HG03139 (cell line): ENCODE measurements around the gene RNF113B.

Source experiments
- ATAC-seq: cut with Tn5 transposase; IDR thresholded peaks from one replicate; pipeline ENCODE4 v1.9.1; 2021; ENCODE audit not compliant: unreplicated experiment

RNF113B gene

DNA sequence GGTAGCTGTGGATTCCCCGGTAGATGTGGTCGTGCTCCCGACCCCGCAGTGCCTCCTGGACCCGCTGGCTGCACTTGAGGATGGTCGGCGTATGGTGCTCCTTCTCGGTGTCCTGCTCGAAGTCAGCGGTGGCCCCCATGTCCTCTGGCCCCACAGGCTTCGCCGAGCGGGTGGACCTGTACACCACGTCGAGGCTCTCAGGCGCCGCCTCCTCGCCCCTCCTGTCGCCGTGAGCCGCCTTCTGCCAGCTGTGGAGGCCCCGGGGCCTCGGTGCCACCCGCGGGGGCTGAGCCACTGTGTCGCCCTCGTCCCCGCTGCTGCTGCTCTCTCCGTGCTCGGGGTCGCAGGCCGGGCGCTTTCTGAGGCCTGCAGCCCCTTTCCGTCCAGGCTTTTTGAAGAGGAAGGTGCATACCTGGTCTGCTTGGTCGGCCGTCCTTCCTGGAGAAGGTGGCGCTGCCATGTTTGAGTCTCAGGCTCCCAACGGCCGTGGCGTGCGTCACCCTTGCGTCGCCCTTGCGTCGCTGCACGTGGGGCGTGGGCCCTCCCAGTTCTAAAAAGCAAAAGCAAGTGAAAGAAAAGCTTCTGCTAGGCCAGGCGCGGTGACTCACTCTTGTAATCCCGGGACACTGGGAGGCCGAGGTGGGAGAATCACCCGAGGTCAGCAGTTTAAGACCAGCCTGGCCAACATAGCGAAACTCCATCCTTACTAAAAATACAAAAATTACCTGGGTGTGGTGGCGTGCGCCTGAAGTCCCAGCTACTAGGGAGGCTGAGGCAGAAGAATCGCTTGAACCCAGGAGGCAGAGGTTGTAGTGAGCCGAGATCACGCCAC, at the start of gene RNF113B:
TSS of gene RNF113B (minus strand) at position 493 of the 832 bp plus-strand sequence. CDS start at position 460, 33 bp downstream.
- no peak for ATAC-seq

DNA sequence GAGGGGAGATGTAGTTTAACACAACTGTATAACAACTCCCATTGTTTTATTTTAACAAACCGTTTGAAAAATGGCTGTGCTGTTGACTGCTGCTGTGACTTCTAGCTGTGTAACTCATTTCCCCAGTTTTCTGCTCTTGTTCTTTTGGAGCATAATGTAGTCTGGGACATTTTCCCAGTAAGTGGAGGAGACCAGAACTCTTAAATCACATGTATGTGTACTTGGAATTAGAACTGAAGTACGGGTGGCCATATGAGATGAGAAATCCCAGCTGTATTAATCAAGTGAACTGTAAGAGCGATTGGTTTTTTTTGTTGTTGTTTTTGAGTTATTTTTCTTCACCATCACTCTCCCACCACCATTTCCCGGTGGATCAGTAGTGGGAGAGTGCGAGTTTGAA, 49.4 kb upstream of the RNF113B start:
- ATAC-seq: no peak

DNA sequence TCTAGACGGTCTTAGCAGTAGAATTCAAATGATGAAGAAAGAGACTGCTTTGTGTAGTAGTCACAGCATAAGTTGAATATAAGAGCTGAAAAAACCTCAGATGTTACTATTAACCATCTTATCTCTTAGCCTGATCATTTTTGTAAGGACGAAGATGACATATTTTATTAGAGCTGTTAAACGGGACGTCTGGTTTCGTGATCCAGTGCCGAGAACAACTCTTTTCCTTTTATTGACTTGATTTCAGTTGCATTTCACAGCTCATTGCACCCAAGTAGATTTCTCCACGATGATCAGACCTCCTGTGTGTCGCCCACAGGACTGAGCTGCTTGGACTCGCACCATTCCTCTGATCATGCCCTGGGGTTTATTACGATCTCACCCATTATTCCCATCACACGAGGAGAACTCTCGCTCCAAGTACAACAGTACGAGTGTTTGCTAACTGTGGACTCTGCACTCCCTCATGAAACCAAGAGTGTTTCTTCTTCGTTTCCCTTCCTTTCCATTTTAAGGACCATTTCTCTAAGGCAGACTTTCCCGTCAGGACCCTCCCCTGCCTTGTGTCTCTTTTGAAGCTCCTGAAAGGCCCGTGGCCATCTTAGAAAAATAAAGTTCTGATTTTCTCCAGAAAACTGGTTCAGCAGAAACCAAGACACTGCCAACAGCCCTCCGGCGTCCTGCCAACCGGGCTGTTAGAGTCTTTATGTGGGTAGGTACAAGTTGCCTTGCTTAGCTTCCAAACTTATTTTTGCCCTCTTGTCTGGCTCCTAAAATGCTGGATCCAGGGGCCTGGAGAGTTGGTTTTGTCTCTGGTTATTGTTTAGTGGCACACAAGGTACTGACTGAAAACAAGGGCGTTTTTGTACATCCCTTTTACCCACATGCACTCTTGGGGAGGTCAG, 48.2 kb upstream of the RNF113B start:
- ATAC-seq: no peak

- no peak for ATAC-seq
Measured at GRCh38 chr13:98224557-98224956, 47.5 kb upstream of the RNF113B start.

DNA sequence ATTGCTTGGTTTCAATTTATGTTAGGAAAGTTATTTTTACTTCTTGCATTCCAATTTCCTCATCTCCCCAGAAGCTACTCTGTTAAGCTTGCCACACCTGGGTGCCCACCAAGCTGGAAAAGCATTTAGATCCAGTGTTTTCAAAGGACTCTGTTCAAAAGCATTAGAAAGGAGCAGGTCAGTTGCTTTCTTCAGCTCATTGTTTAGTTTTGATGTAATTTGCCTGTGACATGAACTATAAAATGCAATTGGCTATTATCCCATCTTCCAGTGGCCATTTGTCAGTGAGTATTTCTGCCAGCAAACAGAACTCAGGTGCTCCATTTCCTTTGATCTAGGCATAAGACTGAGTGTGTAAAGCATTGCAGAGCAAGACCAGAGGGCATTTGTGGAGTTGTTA, 46.7 kb upstream of the RNF113B start:
- no peak for ATAC-seq

DNA sequence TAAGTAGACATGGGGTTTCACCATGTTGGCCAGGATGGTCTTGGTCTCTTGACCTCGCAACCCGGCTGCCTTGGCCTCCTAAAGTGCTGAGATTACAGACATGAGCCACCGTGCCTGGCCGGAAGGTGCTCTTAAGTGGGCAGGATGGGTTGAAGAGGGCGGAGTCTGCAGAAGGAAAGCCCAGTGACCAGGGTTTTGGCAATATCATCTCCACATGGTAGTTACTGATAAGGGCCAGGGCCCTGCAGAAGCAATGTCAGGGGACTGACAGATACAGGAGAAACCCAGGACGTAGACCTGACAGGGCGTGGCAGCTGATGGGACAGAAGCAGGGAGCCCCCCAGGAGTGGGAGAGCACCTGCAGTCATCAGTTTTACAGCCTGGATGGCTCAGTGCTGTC, 45.7 kb upstream of the RNF113B start:
- ATAC-seq: no peak

DNA sequence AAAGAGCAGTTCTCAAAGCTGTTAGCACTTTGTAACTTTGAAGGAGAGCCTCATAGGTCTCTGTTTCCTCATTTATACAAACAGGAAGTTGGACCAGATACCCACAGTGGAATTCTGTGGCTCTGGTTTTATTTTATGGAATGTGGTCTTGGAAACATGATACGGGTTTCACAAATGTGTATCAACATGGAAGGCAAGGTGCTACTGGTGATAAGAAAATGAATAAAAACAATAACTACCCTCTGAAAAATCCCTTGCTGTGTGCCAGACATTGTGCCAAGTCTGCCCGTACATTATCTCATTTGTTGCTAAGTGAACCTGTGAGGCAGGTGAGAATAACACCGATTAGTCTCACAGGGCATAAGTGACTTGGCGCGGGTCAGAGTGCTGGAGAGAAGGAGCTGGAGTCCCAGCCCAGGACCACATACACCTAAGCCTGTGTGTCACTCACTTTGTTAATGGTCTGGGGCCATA, 45.0 kb upstream of the RNF113B start:
- ATAC-seq: no peak

GRCh38 chr13:98221234-98221633, 44.2 kb upstream of the RNF113B start:
- no peak for ATAC-seq

- ATAC-seq: no peak
Measured at GRCh38 chr13:98220271-98220791, 43.3 kb upstream of the RNF113B start.

DNA sequence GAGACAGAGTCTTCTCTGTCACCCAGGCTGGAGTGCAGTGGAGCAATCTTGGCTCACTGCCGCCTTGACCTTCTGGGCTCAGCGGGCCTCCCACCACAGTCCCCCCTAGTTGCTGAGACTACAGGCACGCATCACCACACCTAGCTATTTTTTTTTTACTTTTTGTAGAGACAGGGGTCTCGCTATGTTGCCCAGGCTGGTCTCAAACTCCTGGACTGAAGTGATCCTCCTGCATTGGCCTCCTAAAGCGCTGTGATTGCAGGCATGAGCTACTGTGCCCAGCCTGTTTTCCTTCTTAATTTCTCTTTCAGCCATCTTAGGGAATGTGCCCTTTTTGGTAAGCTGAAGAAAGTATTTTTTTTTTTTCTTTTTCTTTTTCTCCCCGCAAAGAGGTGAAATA, 42.6 kb upstream of the RNF113B start:
- ATAC-seq: no peak

GRCh38 chr13:98217597-98217996, 40.5 kb upstream of the RNF113B start:
- ATAC-seq: no peak

DNA sequence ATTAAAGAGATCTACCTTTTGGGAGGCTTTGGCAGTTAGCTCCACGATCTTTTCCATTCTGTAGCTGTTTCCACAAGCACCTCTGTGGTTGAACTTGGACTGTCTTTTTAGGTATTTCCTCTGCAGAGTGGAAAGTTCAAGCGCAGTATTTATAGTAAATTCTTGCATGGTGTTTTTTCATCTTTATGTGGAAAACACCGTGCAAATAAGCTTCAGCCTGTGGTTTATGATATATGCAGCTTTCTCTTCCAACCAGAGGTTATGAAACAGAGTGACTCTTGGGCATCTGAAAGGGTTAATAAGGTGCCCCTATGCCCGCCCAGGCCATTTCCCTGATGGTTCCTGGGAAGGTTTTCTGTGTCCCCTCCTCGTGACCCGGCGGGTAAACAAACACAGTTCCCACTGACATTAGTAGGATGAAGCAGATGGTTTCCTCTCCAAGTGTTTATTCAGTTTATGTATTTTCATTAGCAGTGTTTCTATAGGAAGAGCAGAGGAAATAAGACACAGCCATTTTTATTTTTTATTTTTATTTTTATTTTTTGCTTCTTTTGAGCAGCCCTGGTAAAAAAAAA, 39.7 kb upstream of the RNF113B start:
- ATAC-seq: no peak

- no peak for ATAC-seq
Measured at GRCh38 chr13:98216135-98216565, 39.1 kb upstream of the RNF113B start.

GRCh38 chr13:98215508-98215907, 38.4 kb upstream of the RNF113B start:
- no peak for ATAC-seq

- ATAC-seq: no peak
Measured at GRCh38 chr13:98214707-98215106, 37.6 kb upstream of the RNF113B start.

- no peak for ATAC-seq
Measured at GRCh38 chr13:98214008-98214643, 37.1 kb upstream of the RNF113B start.

DNA sequence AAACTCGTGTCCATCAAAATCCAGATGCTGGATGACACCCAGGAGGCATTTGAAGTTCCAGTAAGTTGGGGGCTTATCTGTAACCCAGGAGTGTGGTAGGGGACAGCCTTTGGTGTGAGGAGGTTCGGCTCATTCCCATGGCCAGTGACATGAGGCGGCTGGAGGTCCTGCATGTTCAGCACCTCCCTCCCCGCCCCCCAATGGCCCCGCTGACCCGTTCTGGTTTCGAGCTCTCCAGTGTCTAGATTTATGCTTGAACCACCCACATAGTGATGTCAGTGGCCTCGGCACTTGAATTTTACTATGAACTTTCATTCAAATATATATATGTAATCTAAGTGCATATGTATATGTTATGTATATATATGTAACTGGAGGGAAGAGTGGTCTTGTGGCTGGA, 36.3 kb upstream of the RNF113B start:
- ATAC-seq: no peak

DNA sequence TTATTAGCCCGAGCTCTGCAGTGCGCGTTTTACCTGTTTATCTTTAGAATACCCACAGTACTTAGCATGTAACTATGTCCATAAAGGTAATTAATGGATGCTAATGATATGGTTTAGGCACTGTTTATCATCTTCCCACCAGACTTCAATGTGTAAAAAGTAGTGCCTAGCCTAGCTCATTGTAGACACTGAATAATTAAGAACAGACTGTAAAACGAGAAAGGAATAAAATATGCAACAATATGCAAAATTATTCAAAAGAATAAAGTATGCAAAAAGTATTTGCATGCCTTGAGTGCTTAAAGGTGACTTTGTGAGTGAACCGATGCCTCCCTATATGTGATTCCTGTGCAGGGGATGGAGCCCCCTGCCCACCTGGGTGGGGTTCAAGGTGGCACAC, 35.7 kb upstream of the RNF113B start:
- no peak for ATAC-seq

GRCh38 chr13:98208606-98209005, 31.5 kb upstream of the RNF113B start:
- no peak for ATAC-seq

GRCh38 chr13:98207416-98207815, 30.3 kb upstream of the RNF113B start:
- no peak for ATAC-seq

- ATAC-seq: no peak
Measured at GRCh38 chr13:98206946-98207345, 29.9 kb upstream of the RNF113B start.
